Testis (tissue), 2 donors: ENCODE measurements around the gene LSM3.

ENCODE experiments used
- CTCF ChIP-seq, 3 experiments: fragments of 450-650 bp in 2 of 3; fragments of 200-600 bp in 1 of 3; sonication (generic) in 1 of 3; IDR thresholded peaks; one replicate each; pipeline ENCODE4 v1.5.1; 2016 to 2019; ENCODE audit warnings: antibody characterized with exemption in 3 of 3, mild to moderate bottlenecking in 2 of 3, moderate library complexity in 1 of 3
- POLR2A ChIP-seq: fragments of 450-650 bp; IDR thresholded peaks from one replicate; pipeline ENCODE4 v1.6.1; 2017; ENCODE audit warnings: antibody characterized with exemption, mild to moderate bottlenecking, moderate library complexity

- no peak for TF ChIP-seq CTCF (IDR thresholded peaks at IDR 0.05)
- no peak for TF ChIP-seq POLR2A
Observed at GRCh38 chr3:14200276-14200675, 21.7 kb downstream of the LSM3 start.
